GM21360 (cell line): ENCODE results near the gene NOL6.
"Not testable (repeated sequence)": the region's sequence is repeated elsewhere in the genome, so short reads cannot be mapped to it uniquely, and the experiment has no call there.

Experiments
- ATAC-seq: cut with Tn5 transposase; IDR thresholded peaks from one replicate; pipeline ENCODE4 v1.9.1; 2021; ENCODE audit warnings: mild to moderate bottlenecking, moderate library complexity; ENCODE audit not compliant: unreplicated experiment

The NOL6 gene

GRCh38 chr9:33436445-33436844 lies 37.3 kb downstream of the NOL6 start:
- no peak for ATAC-seq

DNA sequence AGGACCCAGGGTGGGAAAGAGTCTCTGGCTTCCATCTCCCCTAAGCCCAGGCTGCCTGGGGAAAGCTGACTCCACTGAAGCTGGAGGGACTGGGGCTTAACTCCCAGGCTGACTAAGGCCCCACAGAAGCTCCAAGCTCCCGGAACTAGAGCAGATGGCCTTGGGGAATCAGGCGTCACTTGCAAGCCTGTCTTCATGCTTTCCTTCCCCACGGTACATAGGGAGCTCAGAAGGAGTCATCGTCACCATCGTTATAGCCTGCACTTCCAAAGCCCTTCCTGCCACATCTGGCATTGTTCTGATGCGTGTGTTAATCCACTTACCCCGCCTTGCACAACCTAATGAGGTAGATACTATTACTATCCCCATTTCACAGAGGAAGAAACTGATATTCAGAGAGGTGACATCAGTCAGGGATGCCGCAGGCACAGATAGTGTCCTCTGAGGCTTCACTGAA lies 37.9 kb downstream of the NOL6 start:
- ATAC-seq, result no peak

GRCh38 chr9:33434317-33435105 lies 39.2 kb downstream of the NOL6 start:
- ATAC-seq, result no peak

DNA sequence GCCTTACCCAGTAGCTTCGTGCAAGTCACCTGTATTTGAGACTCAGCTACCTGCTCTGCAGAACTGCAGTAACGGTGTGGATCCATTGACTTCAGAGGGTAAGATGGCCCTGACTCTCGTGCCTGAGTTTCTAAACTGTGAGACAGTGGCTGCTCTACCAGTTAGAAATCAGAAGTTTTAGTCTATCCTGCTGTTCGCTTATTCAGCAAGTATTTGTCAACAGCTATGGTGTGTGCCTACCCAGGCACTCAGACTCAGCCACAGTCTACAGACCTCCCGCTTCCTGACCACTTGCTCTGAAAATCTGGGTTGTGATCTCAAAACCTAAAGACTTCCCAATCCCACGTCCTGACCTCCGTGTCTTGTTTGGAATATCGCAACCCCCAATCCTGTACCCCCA lies 39.9 kb downstream of the NOL6 start:
- ATAC-seq, result no peak

DNA sequence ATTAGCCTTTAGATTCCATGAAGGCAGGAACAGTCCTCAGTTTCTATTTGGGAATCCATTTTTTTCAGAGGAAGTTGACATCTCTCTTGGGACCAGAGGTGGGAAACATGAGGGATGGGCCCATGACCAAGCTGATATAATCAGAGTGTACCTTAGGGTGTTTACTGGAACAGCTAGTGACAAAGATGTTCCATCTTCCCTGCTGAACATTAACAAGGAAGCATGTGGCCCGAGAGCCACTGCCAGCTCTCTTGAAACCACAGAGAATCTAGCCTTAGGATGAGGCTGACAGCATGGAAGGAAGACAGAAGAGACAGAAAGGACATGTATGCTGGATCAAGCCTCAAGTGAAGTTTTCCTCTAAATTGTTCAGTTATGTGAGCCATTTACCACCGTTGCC lies 42.3 kb downstream of the NOL6 start:
- no peak for ATAC-seq

- ATAC-seq, result no peak
These were observed 42.8 kb downstream of the NOL6 start for GRCh38 chr9:33430942-33431341.

GRCh38 chr9:33429256-33429985 lies 44.3 kb downstream of the NOL6 start:
- no peak for ATAC-seq

DNA sequence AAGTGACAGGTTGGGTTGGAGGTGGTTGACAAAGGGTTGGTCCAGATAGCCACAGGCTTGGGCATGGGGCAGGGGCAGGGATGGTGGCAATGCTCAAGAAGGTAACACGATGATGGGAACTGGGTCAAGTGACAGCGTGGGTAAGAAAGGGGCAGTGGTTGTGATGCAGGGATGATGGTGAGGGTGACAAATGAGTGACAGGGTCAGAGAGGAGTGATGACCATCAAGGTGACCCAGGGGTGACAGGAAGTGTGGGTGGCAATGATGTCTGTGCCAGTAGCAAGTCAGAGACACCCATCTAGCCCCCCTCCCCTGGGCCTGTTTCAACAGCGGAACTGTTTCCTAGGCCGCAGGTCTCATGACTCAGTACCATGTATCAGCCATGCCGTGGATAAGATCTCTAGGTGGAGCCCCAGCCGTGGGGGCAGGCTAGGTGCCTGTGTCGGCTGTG lies 46.9 kb downstream of the NOL6 start:
- no peak for ATAC-seq

DNA sequence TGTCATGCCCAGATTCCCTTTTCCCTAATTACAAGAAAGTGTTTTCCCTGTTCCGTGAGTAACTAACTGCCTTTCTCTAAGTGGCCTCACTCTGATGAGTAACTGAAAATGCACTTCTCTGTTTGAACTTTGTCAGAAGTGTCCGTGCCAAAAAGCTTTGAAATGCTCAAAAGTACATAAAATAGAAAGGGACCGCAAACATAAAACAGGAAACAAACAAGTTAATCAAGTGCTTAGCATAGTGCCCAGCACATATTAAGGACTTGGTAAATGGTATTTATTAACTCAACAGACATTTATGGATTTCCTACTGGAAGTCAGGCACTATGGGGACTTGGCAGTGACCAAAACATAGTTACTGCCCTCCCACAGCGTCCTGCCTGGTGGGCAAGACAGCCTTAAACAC lies 48.6 kb downstream of the NOL6 start:
- no peak for ATAC-seq

GRCh38 chr9:33424492-33424891 lies 49.2 kb downstream of the NOL6 start:
- ATAC-seq, result not testable (repeated sequence)

DNA sequence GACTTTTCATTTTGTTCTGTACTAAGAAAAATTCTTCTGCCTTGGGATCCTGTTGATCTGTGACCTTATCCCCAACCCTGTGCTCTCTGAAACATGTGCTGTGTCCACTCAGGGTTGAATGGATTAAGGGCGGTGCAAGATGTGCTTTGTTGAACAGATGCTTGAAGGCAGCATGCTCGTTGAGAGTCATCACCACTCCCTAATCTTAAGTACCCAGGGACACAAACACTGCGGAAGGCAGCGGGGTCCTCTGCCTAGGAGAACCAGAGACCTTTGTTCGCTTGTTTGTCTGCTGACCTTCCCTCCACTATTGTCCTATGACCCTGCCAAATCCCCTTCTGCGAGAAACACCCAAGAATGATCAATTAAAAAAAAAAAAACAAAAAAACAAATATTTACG lies 49.7 kb downstream of the NOL6 start:
- not testable (repeated sequence) for ATAC-seq

GRCh38 chr9:33419708-33420303 lies 53.9 kb downstream of the NOL6 start:
- no peak for ATAC-seq

DNA sequence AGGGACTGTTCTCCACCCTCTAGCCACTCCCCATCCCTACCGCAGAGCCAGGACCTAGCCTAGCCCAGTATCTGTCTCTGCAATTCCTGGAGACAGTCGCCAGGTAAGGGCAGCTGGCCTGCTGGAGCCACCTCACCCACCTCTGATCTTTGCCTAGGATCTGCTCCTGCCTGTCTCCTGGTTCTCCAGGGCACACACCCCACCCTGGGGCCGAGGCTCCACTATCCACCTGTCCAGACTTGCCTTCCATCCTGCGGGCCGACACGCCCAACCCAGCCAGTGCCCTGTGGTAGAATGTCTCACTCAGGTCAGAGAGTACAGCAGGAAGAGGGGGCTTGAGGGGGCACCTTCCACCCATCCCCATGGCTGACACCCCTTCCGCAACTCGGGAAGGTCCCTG lies 55.6 kb downstream of the NOL6 start:
- ATAC-seq, result no peak

- ATAC-seq, result no peak
These were observed 56.7 kb downstream of the NOL6 start for GRCh38 chr9:33416996-33417395.

- ATAC-seq, result peak; percentile 69
These were observed 58.2 kb downstream of the NOL6 start for GRCh38 chr9:33415501-33416038.

GRCh38 chr9:33414889-33415500 lies 58.7 kb downstream of the NOL6 start:
- no peak for ATAC-seq

DNA sequence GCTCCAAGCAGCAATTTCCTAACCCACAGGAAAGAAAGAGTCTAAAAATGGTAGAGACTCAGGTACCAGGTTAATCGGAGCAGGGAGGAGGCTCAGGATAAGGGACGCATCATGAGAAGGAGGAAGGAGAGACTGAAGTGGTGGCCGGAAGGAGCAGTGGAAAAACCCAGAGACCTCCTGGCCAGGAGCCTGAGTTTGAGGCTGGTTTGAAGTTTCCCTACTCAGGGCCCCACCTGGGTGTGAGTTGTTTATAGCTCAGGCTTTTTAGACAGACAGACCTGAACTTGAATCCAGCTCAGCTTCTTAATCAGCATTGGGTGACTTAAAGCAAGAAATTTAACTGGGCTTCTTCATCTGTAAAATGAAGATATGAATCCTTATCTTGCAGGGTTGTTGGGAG lies 59.5 kb downstream of the NOL6 start:
- ATAC-seq, result no peak
